ENCODE measurements around the gene TOR1A. TPM values are rescaled to one million over a fixed set of nuclear protein-coding genes. Genes with fewer than 3 reads are reported as not detected.

TOR1A gene
- total and polyA plus RNA-seq, 11 donors: 10.5 to 27.3 (median 15.7) TPM

- intact Hi-C loops (cut with DNase I): no loop called here
- peak in 1 of 5 donors; percentile 64 for DNase-seq
- H3K27ac ChIP-seq: peak overlapping the region in 1 of 12 donors; percentile 42
- WGBS, 4 donors: 61 to 72% (median 67%) methylated on average over 12 to 14 of the region's 14 CpGs
- no peak overlapping the region for H3K4me3 ChIP-seq
- H3K9me3 ChIP-seq: no peaks in the 10 kb centered on the region
- no peaks in the 10 kb centered on the region for H3K27me3 ChIP-seq
- H3K4me1 ChIP-seq: peaks cover 0 to 31% (median 0%) of the 10 kb centered on the region in 12 donors
- peak in 1 of 4 donors; percentile 32 for ATAC-seq
- peaks cover 0 to 83% (median 55%) of the 10 kb centered on the region in 9 donors for H3K36me3 ChIP-seq
- TF ChIP-seq POLR2A (IDR thresholded peaks at IDR 0.05): no peak
- TF ChIP-seq, protein P1, sequence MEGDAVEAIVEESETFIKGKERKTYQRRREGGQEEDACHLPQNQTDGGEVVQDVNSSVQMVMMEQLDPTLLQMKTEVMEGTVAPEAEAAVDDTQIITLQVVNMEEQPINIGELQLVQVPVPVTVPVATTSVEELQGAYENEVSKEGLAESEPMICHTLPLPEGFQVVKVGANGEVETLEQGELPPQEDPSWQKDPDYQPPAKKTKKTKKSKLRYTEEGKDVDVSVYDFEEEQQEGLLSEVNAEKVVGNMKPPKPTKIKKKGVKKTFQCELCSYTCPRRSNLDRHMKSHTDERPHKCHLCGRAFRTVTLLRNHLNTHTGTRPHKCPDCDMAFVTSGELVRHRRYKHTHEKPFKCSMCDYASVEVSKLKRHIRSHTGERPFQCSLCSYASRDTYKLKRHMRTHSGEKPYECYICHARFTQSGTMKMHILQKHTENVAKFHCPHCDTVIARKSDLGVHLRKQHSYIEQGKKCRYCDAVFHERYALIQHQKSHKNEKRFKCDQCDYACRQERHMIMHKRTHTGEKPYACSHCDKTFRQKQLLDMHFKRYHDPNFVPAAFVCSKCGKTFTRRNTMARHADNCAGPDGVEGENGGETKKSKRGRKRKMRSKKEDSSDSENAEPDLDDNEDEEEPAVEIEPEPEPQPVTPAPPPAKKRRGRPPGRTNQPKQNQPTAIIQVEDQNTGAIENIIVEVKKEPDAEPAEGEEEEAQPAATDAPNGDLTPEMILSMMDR (IDR thresholded peaks at IDR 0.05): no peak
Observed at GRCh38 chr9:129863059-129863690, 39.2 kb upstream of the TOR1A start.

DNA sequence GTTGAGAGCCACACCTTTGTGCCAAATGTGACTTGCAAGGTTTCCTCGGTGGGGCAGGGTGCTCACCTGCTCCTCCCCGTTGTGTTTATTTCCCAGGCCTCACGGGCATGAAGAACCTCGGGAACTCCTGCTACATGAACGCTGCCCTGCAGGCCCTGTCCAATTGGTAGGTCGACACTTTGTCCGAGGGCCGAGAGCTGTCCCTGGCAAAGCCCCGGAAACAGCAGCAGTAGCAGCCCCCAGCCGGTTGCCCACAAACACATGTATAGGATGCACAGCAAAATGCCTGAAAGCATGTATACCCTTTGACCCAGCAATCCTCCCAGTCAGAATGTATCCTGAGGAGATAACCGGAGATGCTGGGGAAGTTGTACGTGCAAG, 37.5 kb upstream of the TOR1A start:
- DNase-seq (no peak), ATAC-seq (no peak)
- no peaks in the 10 kb centered on the region for H3K27me3 ChIP-seq
- TF ChIP-seq, protein P1 (IDR thresholded peaks at IDR 0.05): no peak
- TF ChIP-seq POLR2A (IDR thresholded peaks at IDR 0.05): no peak
- no peak overlapping the region for H3K4me3 ChIP-seq
- WGBS, 4 donors: 84 to 97% (median 88%) methylated on average over 10 to 12 of the region's 12 CpGs
- H3K27ac ChIP-seq: no peak overlapping the region
- peaks cover 0 to 18% (median 0%) of the 10 kb centered on the region in 12 donors for H3K4me1 ChIP-seq
- intact Hi-C loops (cut with DNase I): no loop called here
- H3K36me3 ChIP-seq: peaks cover 0 to 88% (median 68%) of the 10 kb centered on the region in 9 donors
- no peaks in the 10 kb centered on the region for H3K9me3 ChIP-seq

DNA sequence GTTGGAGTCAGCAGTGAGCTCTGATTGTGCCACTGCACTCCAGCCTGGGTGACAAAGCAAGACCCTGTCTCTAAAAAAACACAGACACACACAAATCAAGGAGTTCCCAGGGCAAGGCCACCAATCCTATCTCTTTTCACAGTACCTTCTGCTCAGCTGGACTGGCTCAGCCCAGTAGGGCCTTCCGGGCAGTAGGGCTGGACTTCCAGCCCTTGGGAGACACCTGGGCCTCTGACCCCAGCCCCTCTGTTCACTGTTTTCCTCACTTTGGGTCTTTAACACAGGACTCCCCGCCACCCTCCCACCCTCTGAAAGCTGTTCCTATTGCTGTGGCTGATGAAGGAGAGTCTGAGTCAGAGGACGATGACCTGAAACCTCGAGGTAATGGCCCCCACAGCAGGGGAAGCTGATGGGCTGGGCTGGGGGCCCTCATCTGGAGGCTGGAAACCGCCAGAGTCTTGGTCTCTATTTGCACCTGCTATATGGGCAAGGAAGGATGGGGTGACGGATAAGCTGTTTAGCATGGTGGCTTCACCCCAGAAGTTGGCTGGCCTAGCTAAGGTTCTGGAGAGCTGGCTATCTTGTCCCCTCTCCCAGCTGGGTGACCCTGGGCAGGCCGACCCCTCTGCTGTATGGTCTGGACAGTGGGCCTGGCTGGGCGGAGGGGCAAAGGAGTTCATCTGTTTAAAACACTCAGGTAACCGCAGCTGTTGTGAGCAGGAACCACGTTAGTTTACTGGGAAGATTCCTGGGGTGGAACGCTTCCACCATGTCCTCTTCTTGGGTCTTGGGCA, 36.9 kb upstream of the TOR1A start:
- TF ChIP-seq POLR2A (IDR thresholded peaks at IDR 0.05): no peak
- TF ChIP-seq, protein P1 (IDR thresholded peaks at IDR 0.05): no peak
- ATAC-seq (no peak), DNase-seq (no peak)
- Histone ChIP-seq H3K27me3 (no peaks in the 10 kb centered on the region), H3K4me3 (no peak overlapping the region), H3K4me1 (peaks cover 0 to 12% (median 0%) of the 10 kb centered on the region in 12 donors), H3K36me3 (peaks cover 0 to 88% (median 70%) of the 10 kb centered on the region in 9 donors), H3K27ac (no peak overlapping the region), H3K9me3 (no peaks in the 10 kb centered on the region)
- WGBS, 4 donors: 74 to 84% (median 76%) methylated on average over 10 to 11 of the region's 11 CpGs
- intact Hi-C loops (cut with DNase I): no loop called here
